Measurements from ENCODE around the gene ARHGAP8.

The ARHGAP8 gene

GRCh38 chr22:44752285-44753188 is at the start of gene ARHGAP8:
TSS of gene ARHGAP8 (plus strand) at chr22:44752575. CDS start at chr22:44786528, 33,953 bp downstream.
- peak; percentile 76 for DNase-seq

- no peak for DNase-seq
These were observed 49.0 kb upstream of the ARHGAP8 start for GRCh38 chr22:44703255-44703870.

- no peak for DNase-seq
These were observed 48.0 kb upstream of the ARHGAP8 start for GRCh38 chr22:44704159-44705021.

GRCh38 chr22:44705022-44705297 is 47.4 kb upstream of the ARHGAP8 start:
- DNase-seq, result no peak

- no peak for DNase-seq
These were observed 45.9 kb upstream of the ARHGAP8 start for GRCh38 chr22:44706488-44706887.

GRCh38 chr22:44707178-44707577 is 45.2 kb upstream of the ARHGAP8 start:
- DNase-seq, result no peak

GRCh38 chr22:44707752-44708151 is 44.6 kb upstream of the ARHGAP8 start:
- DNase-seq, result no peak

GRCh38 chr22:44709881-44710392 is 42.4 kb upstream of the ARHGAP8 start:
- DNase-seq, result peak; percentile 32

GRCh38 chr22:44710474-44711240 is 41.7 kb upstream of the ARHGAP8 start:
- peak; percentile 81 for DNase-seq

GRCh38 chr22:44711241-44711560 is 41.2 kb upstream of the ARHGAP8 start:
- peak; percentile 89 for DNase-seq

GRCh38 chr22:44711690-44712555 is 40.5 kb upstream of the ARHGAP8 start:
- DNase-seq, result no peak

GRCh38 chr22:44712962-44713361 is 39.4 kb upstream of the ARHGAP8 start:
- DNase-seq, result no peak

- DNase-seq, result no peak
These were observed 37.5 kb upstream of the ARHGAP8 start for GRCh38 chr22:44714703-44715350.

- DNase-seq, result no peak
These were observed 34.0 kb upstream of the ARHGAP8 start for GRCh38 chr22:44718418-44718817.

- no peak for DNase-seq
These were observed 32.6 kb upstream of the ARHGAP8 start for GRCh38 chr22:44719586-44720368.

GRCh38 chr22:44721213-44721612 is 31.2 kb upstream of the ARHGAP8 start:
- DNase-seq, result no peak

GRCh38 chr22:44722611-44723010 is 29.8 kb upstream of the ARHGAP8 start:
- no peak for DNase-seq

- DNase-seq, result no peak
These were observed 28.6 kb upstream of the ARHGAP8 start for GRCh38 chr22:44723801-44724200.

- DNase-seq, result no peak
These were observed 28.0 kb upstream of the ARHGAP8 start for GRCh38 chr22:44724416-44724815.

- DNase-seq, result no peak
These were observed 27.5 kb upstream of the ARHGAP8 start for GRCh38 chr22:44724859-44725258.

All from NCI-H146 (cell line).